HepG2 (cell line): ENCODE results near the gene TBC1D22A.

Experiments
- CREM ChIP-seq, 2 experiments: sonication (generic) in 1 of 2; formaldehyde crosslinking in 1 of 2; IDR thresholded peaks; 2 replicates each; pipeline versions ENCODE4 v1.4.0 to v1.6.1; 2016 to 2020; ENCODE audit warnings: antibody characterized with exemption in 1 of 2, mild to moderate bottlenecking in 1 of 2, missing genetic modification reagents in 1 of 2
- EZH2 ChIP-seq: conservative IDR thresholded peaks from 2 replicates; pipeline ENCODE4 v1.6.1; 2012; ENCODE audit warnings: mild to moderate bottlenecking, low read depth, low read length, moderate library complexity
- NR3C1 ChIP-seq: sonication (generic); formaldehyde crosslinking; IDR thresholded peaks from 2 replicates; pipeline ENCODE4 v1.4.0; 2020; ENCODE audit warnings: missing genetic modification reagents
- ZFP36 ChIP-seq: fragments of 150-350 bp; IDR thresholded peaks from 2 replicates; pipeline ENCODE4 v1.6.1; 2018; ENCODE audit warnings: borderline replicate concordance, low read length, low read depth; ENCODE audit not compliant: partially characterized antibody
- ZNF589 ChIP-seq: sonication (generic); formaldehyde crosslinking; conservative IDR thresholded peaks from 2 replicates; pipeline ENCODE4 v1.8.0; 2022; ENCODE audit warnings: mild to moderate bottlenecking, moderate library complexity, missing genetic modification reagents
- ZNF616 ChIP-seq: sonication (generic); formaldehyde crosslinking; IDR thresholded peaks from 2 replicates; pipeline ENCODE4 v1.5.0; 2020; ENCODE audit warnings: low read depth, mild to moderate bottlenecking, missing genetic modification reagents
- ZSCAN20 ChIP-seq: sonication (generic); formaldehyde crosslinking; IDR thresholded peaks from 2 replicates; pipeline ENCODE4 v1.4.0; 2020; ENCODE audit warnings: missing genetic modification reagents, mild to moderate bottlenecking, borderline replicate concordance
- ZSCAN22 ChIP-seq: sonication (generic); formaldehyde crosslinking; IDR thresholded peaks from 2 replicates; pipeline ENCODE4 v1.4.0; 2020; ENCODE audit warnings: mild to moderate bottlenecking, missing genetic modification reagents
- TF ChIP-seq, protein P1 (sequence below): sonication (generic); formaldehyde crosslinking; IDR thresholded peaks from 2 replicates; pipeline ENCODE4 v1.4.0; 2020; ENCODE audit warnings: missing genetic modification reagents, borderline replicate concordance
- TF ChIP-seq, protein P2 (sequence below): sonication (generic); formaldehyde crosslinking; conservative IDR thresholded peaks from 2 replicates; pipeline ENCODE4 v1.8.0; 2022; ENCODE audit warnings: mild to moderate bottlenecking, moderate library complexity, missing genetic modification reagents
- TF ChIP-seq, protein P3 (sequence below): IDR thresholded peaks from 2 replicates; pipeline ENCODE4 v1.6.1; 2016; ENCODE audit warnings: missing genetic modification reagents, missing compliant biosample characterization

DNA sequence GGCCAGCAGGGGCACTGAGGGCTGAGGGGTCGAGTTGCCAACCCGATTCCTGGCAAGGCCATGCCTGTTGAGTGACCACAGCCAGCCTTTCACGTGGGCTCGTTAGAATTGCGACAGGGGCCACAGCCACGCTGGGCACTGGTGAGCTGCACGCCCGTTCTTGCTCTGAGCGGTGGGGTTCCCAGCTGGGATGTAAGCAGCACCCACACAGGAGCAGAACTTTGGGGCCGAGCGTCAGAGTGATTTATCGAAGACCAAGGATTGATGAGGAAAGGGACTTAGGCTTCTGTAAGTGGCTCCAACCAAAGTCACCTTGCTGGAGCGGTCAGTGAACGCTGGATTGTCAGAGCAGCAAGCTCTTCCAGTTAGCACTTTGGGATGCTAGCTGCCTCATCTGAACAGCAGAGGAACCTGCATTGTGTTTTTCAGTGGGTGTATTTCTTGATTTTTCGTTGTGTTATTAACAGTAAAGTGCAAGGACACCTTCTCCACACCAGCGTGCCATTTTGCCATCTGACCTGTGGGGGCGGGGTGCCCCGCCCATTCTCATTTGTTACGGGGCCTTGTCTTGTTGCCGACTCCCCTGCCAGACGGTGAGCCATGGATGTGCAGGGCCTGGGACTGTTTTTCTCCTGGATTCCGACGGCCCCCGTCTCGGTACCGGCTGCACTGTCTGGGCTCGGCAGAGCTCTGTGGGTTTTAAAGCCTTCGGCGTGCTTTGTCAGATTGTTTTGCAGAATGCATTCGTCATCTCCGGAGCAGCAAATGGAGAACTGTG is 202.5 kb downstream of the TBC1D22A start:
- TF ChIP-seq ZSCAN22 (CRISPR knock-in tag) (no peak), ZNF589 (CRISPR knock-in tag) (no peak), NR3C1 (no peak), ZNF616 (CRISPR knock-in tag) (no peak), EZH2 (no peak), ZFP36 (no peak), ZSCAN20 (CRISPR knock-in tag) (no peak), CREM (IDR thresholded peaks at IDR 0.05) (no peak), CREM (CRISPR knock-in tag; IDR thresholded peaks at IDR 0.05) (no peak)
- TF ChIP-seq, protein P1, sequence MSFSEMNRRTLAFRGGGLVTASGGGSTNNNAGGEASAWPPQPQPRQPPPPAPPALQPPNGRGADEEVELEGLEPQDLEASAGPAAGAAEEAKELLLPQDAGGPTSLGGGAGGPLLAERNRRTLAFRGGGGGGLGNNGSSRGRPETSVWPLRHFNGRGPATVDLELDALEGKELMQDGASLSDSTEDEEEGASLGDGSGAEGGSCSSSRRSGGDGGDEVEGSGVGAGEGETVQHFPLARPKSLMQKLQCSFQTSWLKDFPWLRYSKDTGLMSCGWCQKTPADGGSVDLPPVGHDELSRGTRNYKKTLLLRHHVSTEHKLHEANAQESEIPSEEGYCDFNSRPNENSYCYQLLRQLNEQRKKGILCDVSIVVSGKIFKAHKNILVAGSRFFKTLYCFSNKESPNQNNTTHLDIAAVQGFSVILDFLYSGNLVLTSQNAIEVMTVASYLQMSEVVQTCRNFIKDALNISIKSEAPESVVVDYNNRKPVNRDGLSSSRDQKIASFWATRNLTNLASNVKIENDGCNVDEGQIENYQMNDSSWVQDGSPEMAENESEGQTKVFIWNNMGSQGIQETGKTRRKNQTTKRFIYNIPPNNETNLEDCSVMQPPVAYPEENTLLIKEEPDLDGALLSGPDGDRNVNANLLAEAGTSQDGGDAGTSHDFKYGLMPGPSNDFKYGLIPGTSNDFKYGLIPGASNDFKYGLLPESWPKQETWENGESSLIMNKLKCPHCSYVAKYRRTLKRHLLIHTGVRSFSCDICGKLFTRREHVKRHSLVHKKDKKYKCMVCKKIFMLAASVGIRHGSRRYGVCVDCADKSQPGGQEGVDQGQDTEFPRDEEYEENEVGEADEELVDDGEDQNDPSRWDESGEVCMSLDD: no peak
- TF ChIP-seq, protein P2, sequence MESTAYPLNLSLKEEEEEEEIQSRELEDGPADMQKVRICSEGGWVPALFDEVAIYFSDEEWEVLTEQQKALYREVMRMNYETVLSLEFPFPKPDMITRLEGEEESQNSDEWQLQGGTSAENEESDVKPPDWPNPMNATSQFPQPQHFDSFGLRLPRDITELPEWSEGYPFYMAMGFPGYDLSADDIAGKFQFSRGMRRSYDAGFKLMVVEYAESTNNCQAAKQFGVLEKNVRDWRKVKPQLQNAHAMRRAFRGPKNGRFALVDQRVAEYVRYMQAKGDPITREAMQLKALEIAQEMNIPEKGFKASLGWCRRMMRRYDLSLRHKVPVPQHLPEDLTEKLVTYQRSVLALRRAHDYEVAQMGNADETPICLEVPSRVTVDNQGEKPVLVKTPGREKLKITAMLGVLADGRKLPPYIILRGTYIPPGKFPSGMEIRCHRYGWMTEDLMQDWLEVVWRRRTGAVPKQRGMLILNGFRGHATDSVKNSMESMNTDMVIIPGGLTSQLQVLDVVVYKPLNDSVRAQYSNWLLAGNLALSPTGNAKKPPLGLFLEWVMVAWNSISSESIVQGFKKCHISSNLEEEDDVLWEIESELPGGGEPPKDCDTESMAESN (CRISPR knock-in tag): no peak
- TF ChIP-seq, protein P3, sequence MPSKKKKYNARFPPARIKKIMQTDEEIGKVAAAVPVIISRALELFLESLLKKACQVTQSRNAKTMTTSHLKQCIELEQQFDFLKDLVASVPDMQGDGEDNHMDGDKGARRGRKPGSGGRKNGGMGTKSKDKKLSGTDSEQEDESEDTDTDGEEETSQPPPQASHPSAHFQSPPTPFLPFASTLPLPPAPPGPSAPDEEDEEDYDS (CRISPR knock-in tag): no peak
